Astrocyte of the cerebellum (primary cell): ENCODE measurements around the gene SMYD3.

ENCODE experiments used
- DNase-seq: peaks from one replicate; pipeline ENCODE4 v3.0.0-alpha.2; 2011; ENCODE audit warnings: low read depth
- H3K4me3 ChIP-seq: 2 replicates; pipeline ENCODE4 v1.5.1; 2011; ENCODE audit warnings: mild to moderate bottlenecking, low read depth, low read length, moderate library complexity
- in situ Hi-C: cut with HindIII; loops from 2 replicates; pipeline ENCODE4 v1.10.0; 2017; ENCODE audit warnings: low sequenced_read_pairs
- TF ChIP-seq, protein P1 (sequence below): IDR thresholded peaks from 2 replicates; pipeline ENCODE4 v1.5.1; 2012; ENCODE audit warnings: low read length, low read depth, moderate library complexity, mild to moderate bottlenecking; ENCODE audit errors: missing control alignments

SMYD3 gene

DNA sequence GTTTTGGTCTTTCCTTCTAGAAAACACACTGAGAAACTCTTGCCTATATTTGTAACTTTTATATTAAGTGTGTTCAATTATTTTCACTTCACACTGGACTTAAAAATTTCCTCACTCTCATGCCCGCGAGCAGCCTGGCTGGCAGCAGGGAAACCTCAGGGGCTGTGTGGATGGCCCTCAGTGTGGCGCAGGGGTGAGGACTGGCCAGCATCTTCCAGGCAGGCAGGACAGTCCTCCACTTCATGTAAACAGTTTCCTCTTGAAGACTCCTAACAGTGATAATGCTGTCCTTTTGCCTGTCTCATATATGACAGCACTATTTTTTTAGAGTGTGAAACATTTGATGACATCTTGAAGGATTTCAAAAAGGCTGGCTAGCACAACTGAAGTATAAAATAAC is 733.7 kb downstream of the SMYD3 start:
- in situ Hi-C loops, result no loop called here
- TF ChIP-seq, protein P1, sequence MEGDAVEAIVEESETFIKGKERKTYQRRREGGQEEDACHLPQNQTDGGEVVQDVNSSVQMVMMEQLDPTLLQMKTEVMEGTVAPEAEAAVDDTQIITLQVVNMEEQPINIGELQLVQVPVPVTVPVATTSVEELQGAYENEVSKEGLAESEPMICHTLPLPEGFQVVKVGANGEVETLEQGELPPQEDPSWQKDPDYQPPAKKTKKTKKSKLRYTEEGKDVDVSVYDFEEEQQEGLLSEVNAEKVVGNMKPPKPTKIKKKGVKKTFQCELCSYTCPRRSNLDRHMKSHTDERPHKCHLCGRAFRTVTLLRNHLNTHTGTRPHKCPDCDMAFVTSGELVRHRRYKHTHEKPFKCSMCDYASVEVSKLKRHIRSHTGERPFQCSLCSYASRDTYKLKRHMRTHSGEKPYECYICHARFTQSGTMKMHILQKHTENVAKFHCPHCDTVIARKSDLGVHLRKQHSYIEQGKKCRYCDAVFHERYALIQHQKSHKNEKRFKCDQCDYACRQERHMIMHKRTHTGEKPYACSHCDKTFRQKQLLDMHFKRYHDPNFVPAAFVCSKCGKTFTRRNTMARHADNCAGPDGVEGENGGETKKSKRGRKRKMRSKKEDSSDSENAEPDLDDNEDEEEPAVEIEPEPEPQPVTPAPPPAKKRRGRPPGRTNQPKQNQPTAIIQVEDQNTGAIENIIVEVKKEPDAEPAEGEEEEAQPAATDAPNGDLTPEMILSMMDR, result no peak
- DNase-seq, result no peak
- no peak overlapping the region for H3K4me3 ChIP-seq

DNA sequence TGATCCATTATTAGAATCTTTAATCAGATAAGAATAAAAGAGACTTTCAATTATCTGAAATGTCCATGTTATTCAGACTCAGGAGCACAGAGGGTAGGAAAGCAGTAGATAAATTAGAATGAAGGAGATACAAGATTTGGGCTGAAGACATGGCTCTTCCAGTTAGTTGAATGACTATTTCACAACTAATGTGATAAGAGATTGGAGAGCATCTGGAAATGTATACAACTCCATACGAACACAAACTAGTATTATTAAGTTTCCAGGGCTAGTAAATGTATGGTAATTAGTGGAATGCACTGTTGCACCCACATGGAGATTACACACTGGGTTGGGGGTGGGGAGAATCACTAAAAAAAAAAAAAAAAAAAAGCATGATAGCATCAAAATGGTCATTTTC is 734.3 kb downstream of the SMYD3 start:
- in situ Hi-C loops, result no loop called here

DNA sequence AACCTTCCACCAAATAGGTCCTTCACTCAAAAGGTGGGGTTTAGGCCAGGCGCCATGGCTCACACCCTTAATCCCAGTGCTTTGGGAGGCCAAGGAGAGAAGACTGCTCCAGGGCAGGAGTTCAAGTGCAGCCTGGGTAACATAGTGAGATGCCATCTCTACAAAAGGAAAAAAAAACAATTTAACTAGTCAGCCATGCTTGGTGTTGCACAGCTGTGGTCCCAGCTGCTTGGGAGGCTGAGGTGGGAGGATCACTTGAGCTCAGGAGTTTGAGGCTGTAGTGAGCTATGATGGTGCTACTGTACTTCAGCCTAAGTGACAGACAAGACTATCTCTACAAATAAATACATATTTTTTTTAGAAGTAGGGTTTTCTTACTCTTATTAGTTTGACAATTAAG is 734.8 kb downstream of the SMYD3 start:
- H3K4me3 ChIP-seq, result no peak overlapping the region
- in situ Hi-C loops, result no loop called here
- TF ChIP-seq, protein P1, result no peak
- DNase-seq, result no peak

More for the DNA sequence above, 734.3 kb downstream of the SMYD3 start:
- DNase-seq, result no peak
- no peak overlapping the region for H3K4me3 ChIP-seq
- TF ChIP-seq, protein P1, result no peak

DNA sequence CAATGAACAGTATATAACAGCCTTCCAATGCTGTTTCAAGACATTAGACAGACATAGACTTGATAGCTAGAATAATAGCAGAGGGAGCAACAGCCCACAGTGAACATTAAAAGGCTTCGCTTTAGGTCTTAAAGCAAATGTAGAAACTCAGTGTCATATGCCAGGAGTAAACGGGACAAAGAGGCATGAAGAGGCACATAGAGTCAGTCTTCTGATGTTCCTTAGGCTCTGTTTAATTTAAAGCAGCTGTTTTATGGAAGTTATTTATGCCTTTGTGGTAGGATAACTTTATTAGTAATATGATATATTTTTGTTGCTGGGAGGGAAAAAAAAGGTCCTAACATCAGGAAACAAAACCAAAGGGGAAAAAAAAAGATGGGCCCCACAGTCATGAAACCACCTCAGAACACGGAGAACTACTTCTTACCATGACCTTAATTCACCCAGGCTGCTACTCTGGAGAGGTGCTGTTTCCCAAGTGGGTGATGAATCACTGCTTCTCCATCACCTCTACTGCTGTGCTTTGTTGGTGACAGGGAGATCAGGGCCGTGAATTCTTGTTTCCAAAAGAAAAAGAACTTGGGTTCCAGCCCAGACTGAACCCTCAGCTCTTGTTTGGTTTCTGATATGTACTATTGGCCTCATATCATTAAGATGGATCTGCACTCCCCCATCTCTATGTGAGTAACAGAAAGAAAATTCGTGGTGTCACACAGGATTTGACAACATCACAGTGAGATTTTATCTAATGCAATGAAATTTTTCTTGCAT is 735.4 kb downstream of the SMYD3 start:
- TF ChIP-seq, protein P1, result no peak
- peak; percentile 91 for DNase-seq
- H3K4me3 ChIP-seq, result no peak overlapping the region
- in situ Hi-C loops, result no loop called here

DNA sequence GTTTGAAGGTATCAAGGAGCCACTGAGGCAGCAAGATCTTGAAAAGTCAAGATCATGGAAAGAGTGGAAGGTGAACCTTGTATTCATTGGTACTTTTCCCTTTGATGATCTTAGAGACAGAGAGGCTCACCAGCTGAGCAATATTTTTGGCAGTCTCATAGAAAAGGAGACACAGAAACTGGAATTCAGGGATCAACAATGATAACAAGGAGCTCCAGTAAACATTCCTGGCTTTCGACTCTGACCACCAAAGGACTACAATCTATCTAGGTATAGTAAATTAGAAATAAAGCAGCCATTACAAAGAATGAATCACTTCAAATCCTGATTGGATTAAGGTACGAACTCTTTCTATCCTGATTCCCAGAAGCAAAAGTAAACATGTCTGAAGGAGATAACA is 736.9 kb downstream of the SMYD3 start:
- in situ Hi-C loops, result no loop called here
- no peak for DNase-seq
- TF ChIP-seq, protein P1, result no peak
- H3K4me3 ChIP-seq, result no peak overlapping the region

DNA sequence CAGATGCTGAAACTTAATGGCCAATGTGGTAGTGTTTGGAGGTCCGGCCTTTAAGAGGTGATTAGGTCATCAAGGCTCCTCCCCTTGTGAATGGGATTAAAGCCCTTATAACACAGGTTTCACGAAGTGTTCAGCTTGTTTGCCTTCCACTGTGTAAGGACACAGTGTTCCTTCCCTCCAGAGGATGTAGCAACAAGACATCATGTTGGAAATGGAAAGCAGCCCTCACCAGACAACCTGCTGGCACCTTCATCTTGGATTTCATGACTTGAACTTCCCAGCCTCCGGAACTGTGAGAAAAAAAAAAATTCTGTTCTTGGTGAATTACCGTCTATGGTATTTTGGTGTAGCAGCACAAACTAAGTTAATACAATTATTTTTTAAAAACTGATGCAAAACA is 738.5 kb downstream of the SMYD3 start:
- no peak for DNase-seq
- in situ Hi-C loops, result no loop called here
- TF ChIP-seq, protein P1, result no peak
- no peak overlapping the region for H3K4me3 ChIP-seq
